Pulmonary artery endothelial cell (primary cell): Measurements from ENCODE around the gene MRGPRD. TPM values are rescaled to one million over a fixed set of nuclear protein-coding genes. Genes with fewer than 3 reads are reported as not detected.

Experiments used
- DNase-seq: peaks from one replicate; pipeline ENCODE4 v3.0.0-alpha.2; 2011; ENCODE audit warnings: low read depth, low spot score
- total RNA-seq: library from RNA; depleted of rRNA; stranded (reverse); fragments of >200 nt; gene quantifications from 2 replicates; pipeline ENCODE4 v1.2.3, GENCODE V29; 2014

MRGPRD gene
- total RNA-seq, 1 donor from 2014 or later, result not detected

GRCh38 chr11:68948935-68949334 lies 31.9 kb downstream of the MRGPRD start:
- DNase-seq, result no peak

- DNase-seq, result no peak
Measured at GRCh38 chr11:68948496-68948895, 32.3 kb downstream of the MRGPRD start.

- no peak for DNase-seq
Measured at GRCh38 chr11:68947151-68947550, 33.6 kb downstream of the MRGPRD start.

- DNase-seq, result peak; percentile 15
Measured at GRCh38 chr11:68946416-68947090, 34.2 kb downstream of the MRGPRD start.

- no peak for DNase-seq
Measured at GRCh38 chr11:68942751-68943271, 38.0 kb downstream of the MRGPRD start.

GRCh38 chr11:68942095-68942620 lies 38.6 kb downstream of the MRGPRD start:
- DNase-seq, result no peak

GRCh38 chr11:68941324-68942094 lies 39.3 kb downstream of the MRGPRD start:
- no peak for DNase-seq

- no peak for DNase-seq
Measured at GRCh38 chr11:68940651-68941323, 40.0 kb downstream of the MRGPRD start.

- no peak for DNase-seq
Measured at GRCh38 chr11:68939583-68940555, 40.9 kb downstream of the MRGPRD start.

- no peak for DNase-seq
Measured at GRCh38 chr11:68938816-68939582, 41.8 kb downstream of the MRGPRD start.

GRCh38 chr11:68938088-68938487 lies 42.7 kb downstream of the MRGPRD start:
- DNase-seq, result no peak

GRCh38 chr11:68936676-68937620 lies 43.8 kb downstream of the MRGPRD start:
- DNase-seq, result no peak

GRCh38 chr11:68936358-68936636 lies 44.5 kb downstream of the MRGPRD start:
- no peak for DNase-seq

GRCh38 chr11:68935516-68936357 lies 45.0 kb downstream of the MRGPRD start:
- DNase-seq, result no peak

GRCh38 chr11:68935066-68935465 lies 45.7 kb downstream of the MRGPRD start:
- no peak for DNase-seq

GRCh38 chr11:68934666-68935065 lies 46.1 kb downstream of the MRGPRD start:
- DNase-seq, result no peak

GRCh38 chr11:68934321-68934645 lies 46.5 kb downstream of the MRGPRD start:
- DNase-seq, result no peak

GRCh38 chr11:68933605-68934320 lies 47.0 kb downstream of the MRGPRD start:
- DNase-seq, result no peak
